GM06990 (cell line): ENCODE results near the gene DBH.

Source experiments
- DNase-seq: peaks from one replicate; pipeline ENCODE4 v3.0.0-alpha.2; 2011; ENCODE audit not compliant: insufficient read length; ENCODE audit errors: extremely low read depth
- H3K27me3 ChIP-seq: replicated peaks from 2 replicates; pipeline ENCODE4 v1.6.0; 2011; ENCODE audit warnings: low read length; ENCODE audit not compliant: control insufficient read depth, insufficient read depth
- H3K36me3 ChIP-seq: 2 replicates; pipeline ENCODE4 v1.5.1; 2011; ENCODE audit warnings: low read length; ENCODE audit not compliant: control insufficient read depth, insufficient read depth
- H3K4me3 ChIP-seq: replicated peaks from 2 replicates; pipeline ENCODE4 v1.5.1; 2011; ENCODE audit warnings: low read depth, mild to moderate bottlenecking, control low read depth, low read length
- CTCF ChIP-seq: IDR thresholded peaks from 2 replicates; pipeline ENCODE4 v1.5.1; 2011; ENCODE audit warnings: low read length, control low read depth, mild to moderate bottlenecking, inconsistent platforms; ENCODE audit not compliant: insufficient read depth, poor library complexity, severe bottlenecking

DBH gene

GRCh38 chr9:133659516-133659915 is 23.4 kb downstream of the DBH start:
- no peak for TF ChIP-seq CTCF
- Histone ChIP-seq H3K4me3 (no peak overlapping the region), H3K36me3 (no peaks in the 10 kb centered on the region), H3K27me3 (no peaks in the 10 kb centered on the region; the same call in 1 of the 2 replicates)
- no peak for DNase-seq

- no peaks in the 10 kb centered on the region for H3K36me3 ChIP-seq
- no peak for DNase-seq
- no peak overlapping the region for H3K4me3 ChIP-seq
- TF ChIP-seq CTCF = no peak
- no peaks in the 10 kb centered on the region; the same call in 1 of the 2 replicates for H3K27me3 ChIP-seq
Measured at GRCh38 chr9:133661846-133662540, 25.8 kb downstream of the DBH start.

- no peaks in the 10 kb centered on the region; the same call in 1 of the 2 replicates for H3K27me3 ChIP-seq
- TF ChIP-seq CTCF = no peak
- no peak for DNase-seq
- H3K4me3 ChIP-seq = no peak overlapping the region
- H3K36me3 ChIP-seq = no peaks in the 10 kb centered on the region
Measured at GRCh38 chr9:133664173-133665050, 28.2 kb downstream of the DBH start.

DNA sequence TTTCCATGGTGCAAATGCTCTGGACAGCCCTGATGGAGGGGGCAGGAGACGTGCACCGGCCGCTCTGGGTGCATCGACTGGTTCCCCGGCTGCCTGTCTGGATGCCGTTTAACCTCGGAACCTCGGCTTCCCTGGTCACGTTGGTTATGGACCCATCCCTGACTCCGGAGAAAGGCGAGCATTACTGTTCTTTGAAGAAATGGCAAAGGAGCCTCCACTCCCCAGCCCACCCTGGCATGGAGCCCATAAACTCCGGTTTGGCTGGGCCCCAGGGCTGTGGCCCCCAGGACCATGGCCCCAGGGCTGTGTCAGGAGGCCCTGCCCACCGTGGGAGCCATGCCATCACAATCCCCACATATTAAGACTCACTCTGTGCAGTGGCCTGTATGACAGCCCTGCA is 28.9 kb downstream of the DBH start:
- Histone ChIP-seq H3K36me3 (no peaks in the 10 kb centered on the region), H3K4me3 (no peak overlapping the region), H3K27me3 (no peaks in the 10 kb centered on the region; the same call in 1 of the 2 replicates)
- no peak for TF ChIP-seq CTCF
- no peak for DNase-seq

GRCh38 chr9:133665535-133665934 is 29.4 kb downstream of the DBH start:
- TF ChIP-seq CTCF = no peak
- no peak for DNase-seq
- Histone ChIP-seq H3K27me3 (no peaks in the 10 kb centered on the region; the same call in 1 of the 2 replicates), H3K4me3 (no peak overlapping the region), H3K36me3 (no peaks in the 10 kb centered on the region)
